TTC549 (cell line): ENCODE data around the gene PLPP3.

ENCODE experiments used
- FAIRE-seq: peaks from 2 replicates; lab custom pipeline; 2012; peaks lifted over from hg19 to GRCh38; lab: Jason Lieb, UNC

The PLPP3 gene

DNA sequence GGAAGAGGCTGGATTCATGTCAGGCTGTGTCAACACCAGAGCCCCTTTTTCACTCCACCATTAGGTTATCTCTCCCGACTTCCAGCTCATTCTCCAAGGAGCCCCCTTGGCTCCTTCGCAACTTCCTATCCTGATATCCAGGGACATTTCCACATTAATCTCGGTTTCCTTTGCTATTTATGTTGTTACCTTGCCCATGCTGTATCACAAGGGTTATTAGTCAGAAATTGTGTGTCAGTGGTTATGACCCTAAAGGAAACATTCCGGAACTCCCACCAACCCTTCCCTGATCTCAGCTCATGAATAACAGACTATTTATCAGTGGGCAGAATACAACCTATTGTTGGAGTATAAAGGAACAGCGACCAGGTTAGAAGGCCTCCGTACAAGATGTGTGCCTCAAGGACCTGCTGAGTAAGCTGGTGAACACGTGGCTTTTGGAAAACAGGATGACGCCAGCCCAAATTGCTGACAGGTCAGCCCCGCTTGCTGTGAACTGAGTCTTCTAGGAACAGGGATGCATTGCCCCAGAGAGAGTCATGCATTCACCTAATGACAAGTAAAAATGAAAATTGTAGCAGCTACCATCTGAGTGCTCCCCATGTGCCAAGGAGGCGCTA is 121.5 kb downstream of the PLPP3 start:
- no peak for FAIRE-seq

DNA sequence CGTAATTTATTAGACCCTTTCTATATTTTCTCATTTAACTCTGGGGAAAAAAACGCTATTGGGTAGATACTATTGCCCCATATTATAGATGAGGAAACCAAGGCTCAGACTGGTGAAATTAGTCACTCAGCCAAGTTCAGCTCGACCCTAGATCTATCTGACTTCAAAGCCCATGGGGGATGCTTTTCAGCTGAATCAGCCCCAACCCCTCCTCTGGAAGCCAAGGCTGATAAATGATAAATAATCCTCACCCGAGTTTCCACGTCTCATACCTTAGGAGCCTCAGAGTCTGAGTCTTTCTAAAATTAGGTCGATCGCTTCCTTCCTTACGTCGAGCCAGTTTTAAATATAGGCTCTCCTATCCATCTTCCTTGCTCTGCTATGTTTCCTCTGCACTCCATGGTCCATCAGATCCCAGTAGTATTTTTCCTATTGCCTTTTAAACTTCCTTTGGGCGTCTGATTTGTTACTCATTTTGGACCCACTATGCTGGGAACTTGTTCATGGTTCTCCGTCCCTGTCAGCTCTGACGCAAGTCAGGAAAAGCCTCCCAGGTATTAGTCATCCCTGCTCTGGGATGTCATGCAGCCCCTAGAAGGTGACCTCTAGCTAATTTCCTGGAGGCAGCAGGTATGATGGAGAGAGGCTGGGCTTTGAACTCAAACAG is 122.8 kb downstream of the PLPP3 start:
- no peak for FAIRE-seq

DNA sequence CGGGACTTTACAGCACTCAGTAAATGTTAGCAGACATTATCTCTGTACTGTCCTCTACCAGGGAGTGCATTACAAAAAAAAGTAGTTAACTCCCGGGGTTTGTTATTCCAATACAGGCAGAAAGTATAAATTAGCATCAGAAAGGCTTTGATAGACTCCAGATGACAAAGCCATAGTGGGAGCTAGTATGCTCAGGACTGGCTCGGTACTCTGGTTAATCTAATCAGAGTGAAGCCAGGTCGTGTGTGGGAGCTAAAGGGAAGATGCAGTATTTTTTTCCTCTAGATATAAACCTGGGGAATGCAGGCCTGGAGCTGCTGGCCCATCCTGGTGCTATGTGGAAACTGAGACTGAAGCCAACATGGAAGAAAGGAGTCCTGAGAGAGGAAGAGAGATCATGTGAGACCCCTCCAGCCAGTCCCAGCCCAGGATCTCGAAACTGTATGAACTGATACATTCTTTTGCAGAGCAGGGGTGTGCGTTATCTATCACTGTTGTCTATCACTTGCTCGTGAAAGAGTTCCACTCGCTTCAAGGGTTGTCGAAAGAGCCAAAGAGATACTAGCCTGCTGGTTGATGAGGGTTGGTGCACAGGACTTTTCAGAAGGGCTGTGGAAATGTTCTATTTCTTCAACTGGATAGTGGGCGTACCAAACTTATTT is 125.8 kb downstream of the PLPP3 start:
- FAIRE-seq = no peak

DNA sequence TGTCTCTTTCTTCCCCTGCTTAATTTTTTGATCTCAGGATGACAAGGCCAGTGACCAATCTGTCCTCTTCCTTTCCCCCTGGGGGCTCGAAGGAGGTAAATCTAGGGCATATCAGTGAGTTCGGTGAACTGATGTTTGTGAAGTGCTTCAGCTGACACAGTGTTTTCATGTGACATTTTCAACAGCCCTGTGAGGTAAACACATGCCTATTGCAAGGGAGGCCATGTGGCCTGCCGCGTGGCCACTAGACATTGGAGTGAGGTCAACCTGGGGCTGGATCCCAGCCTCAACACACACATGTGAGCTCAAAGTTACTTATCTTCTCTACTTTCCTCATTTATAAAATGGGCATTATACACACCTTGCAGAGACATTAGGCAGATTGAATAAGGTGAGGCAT is 126.3 kb downstream of the PLPP3 start:
- no peak for FAIRE-seq

DNA sequence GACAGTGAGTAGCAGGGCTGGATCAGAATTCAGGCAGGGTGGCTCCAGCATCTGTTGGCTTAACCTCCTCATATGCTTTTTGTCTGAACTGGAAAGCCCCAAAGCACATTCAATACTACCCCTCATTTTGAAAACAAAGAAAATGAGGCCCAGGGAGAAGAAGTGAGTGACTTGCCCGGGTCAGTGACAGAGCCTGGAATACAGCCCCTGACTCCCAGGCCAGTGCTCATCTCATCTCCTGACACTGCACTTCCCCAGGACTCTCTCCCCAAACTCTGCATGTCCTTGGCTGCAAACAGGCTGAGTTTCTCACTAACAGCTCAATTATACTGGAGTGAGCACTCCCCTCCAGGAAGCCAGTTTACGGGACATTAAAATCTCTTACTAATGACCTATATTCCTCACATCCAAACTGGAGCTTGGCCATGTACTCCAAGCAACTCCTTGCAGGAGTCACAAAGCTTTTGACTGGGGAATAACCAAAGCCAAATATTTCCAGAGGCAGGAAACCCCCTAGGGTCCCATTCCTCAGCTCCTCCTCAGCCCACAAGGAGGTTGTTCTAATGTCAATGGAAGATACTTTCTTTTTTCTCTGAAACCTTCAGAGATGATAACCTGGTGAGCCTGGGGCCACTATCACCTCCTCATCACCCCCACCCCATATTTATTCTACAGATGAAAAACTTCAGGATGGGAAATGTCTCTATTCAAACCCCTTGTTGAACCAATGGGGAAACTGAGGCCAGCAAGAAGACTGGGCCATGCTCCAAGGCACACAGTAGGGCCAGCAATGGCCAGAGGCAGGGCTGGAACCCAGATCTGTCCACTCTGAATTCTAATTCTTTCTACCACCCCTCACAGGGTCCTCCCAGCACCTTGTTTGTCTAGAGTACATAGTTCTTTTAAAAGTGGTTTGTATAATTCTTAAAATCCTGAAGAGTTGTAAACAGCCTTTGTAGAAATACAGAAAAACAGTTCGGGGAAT is 127.0 kb downstream of the PLPP3 start:
- no peak for FAIRE-seq

DNA sequence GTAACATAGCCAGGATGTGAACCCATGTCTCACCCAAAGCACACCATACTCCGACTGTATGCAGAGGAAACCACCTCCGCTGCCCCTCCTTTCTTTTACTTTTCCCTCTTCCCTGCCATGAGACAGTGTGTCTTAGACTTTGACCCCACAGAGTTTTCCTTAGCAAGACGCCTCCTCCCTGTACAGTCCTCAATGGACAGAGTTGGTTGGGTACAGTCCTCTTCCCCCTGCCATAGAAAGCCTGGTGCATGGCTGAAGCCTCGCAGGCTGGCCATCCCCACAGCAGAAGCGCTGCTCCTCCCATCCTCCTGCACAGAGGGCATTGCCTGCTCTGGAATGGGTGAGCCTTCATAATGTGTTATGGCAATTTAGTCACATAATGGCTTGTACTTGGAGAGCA is 127.9 kb downstream of the PLPP3 start:
- no peak for FAIRE-seq

DNA sequence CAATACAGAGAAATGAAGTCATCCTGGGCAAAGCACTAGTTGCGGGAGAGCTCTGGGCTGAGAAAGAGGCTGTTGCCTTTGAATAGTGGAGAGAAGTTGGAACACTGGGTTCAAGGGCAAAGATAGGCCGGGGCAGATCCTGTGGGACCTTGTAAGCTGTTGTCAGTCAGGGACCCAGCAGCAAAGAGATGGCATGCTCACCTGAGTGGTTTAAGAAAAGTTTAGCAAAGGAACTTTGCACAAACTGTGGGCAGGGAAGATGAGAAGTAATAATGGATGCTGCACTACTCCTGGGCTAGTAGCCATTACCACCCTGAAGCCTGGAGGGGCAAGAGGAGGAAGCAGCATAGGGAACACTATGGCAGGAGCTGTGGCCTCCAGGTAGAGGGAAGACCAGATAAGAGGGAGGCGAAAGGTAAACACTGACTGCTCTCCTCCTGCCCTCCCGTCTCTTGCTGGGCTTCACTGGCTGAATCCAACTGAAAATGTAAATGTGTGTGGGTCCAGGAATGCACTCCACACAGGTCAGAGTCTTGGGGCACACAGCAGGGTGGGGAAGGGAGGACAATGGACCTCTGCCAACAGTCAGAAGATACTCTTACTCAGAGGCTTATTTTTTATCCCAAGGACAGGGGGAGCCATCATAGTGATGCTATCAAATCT is 129.2 kb downstream of the PLPP3 start:
- no peak for FAIRE-seq

DNA sequence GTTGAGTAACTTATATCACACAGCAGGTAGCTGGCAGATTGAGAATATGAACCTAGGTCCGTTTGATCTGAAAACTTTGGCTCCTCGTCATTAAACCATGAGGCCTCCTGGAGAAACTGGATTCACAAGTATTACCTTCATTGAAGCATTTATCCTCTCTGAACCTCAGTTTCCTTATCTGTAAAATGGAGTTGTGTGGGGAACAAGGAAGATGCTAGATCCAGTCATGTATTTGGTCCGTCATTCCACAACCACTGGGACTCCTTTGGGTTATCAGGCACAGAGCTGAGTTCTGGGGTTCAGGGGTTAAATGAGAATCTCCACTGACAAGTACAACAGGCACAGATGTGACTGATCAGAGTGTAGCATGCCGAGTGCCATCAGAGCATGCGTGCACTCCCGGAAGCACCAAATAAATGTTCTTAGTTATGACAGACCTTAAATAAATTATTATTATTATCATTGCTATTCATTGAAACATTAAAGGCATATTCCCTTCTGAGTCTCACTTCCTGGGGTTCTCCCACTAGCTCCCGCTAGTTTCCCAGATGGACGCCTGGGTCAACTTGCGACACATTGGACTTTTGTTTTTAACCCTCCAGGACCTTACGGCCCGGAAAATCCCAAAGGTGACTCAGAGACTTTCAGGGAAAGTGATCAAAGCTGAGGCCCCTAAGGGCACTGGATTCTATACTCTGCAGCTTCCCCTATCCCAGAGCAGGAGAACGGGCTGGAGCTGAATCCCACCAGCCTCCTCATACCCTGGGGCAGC is 130.6 kb downstream of the PLPP3 start:
- FAIRE-seq = no peak

DNA sequence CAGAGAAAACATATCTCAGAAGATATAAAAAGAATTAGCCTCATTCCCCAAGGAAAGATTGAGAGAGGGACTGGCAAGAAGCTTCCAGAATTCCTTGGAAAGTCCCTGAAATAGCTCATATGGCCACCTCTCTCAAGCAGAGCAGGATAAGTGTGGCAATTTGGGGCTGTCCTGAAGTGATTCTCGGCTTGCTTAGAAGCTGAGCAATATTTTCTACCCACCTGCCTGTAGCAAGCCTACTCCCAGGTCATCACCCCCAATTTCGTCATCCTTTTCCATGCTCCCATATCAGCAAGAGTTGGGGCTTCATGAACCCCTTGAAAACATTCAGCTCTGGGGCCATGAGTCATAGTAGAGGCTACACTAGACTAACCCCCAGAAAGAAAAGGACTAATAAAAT is 131.5 kb downstream of the PLPP3 start:
- FAIRE-seq = no peak

DNA sequence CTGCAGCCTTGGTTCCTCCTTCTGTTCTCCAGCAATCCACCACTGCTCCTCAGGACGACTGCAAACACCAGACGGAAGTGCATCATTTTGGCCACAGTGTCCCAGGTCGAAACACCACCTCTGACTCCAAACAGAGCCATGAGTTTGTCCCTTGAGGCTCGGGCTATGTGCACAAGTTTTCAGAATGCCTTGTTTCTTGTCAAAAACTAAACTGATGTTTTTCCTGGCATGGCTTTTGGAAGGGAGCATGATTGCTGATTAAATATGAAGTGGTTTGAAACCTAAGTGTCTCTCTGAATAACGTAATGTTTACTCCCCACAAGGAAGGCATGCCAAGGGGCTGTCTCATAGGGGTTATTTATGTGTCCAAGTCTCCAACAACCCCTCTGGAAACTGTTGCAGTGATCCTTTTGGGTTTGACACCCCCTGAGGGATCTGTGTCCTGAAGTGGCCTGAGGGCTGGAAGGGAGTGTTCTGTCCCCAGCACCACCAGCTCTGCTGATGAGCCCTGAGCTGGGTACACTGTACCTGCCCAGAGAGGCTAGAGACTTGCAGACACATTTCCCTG is 132.7 kb downstream of the PLPP3 start:
- no peak for FAIRE-seq

DNA sequence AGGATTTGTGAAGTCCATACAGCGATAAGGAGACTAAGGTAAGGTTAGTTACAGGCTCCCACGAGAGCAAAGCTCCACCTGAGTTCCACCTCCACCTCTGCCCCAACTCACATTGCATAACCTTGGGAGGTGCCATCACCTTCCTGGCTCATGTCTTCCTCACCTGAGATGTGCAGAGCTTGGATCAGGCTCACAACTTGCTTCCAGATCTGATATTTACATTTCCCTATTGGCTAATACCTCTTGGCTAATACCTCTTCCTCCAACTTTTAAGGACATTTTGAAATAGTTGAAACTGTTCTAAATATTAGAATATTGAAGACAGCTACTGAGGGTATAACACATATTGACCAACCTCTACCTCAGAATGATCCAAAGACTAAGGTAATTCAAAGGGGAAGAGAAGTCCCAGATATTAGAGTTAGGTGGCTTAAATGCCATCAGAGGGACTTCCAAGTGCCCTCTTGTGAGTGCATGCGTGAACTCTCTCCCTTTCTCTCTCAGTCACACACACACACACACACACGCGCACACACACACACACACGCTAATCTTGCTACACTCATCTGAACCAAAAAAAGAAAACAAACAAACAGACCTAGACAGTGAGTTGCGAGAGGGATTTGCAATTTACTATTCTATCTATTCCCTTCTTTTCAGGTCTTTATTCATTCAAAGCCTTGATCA is 134.3 kb downstream of the PLPP3 start:
- no peak for FAIRE-seq
